K562 (cell line): ENCODE data around the gene LZTS3. TPM values are rescaled to one million over a fixed set of nuclear protein-coding genes. Genes with fewer than 3 reads are reported as not detected.

ENCODE experiments used
- BCL6 ChIP-seq: fragments of 250-450 bp; sonication (Bioruptor Pico); IDR thresholded peaks from 2 replicates; pipeline ENCODE4 v1.4.0; 2020
- ELK1 ChIP-seq: sonication (generic); formaldehyde crosslinking; IDR thresholded peaks from 2 replicates; pipeline ENCODE4 v1.8.1; 2022; ENCODE audit warnings: missing genetic modification reagents
- EP400 ChIP-seq: fragments of 450-650 bp; IDR thresholded peaks from 2 replicates; pipeline ENCODE4 v1.6.1; 2017; ENCODE audit warnings: antibody characterized with exemption, mild to moderate bottlenecking, moderate library complexity
- GATA2 ChIP-seq: sonication (generic); formaldehyde crosslinking; IDR thresholded peaks from 2 replicates; pipeline ENCODE4 v1.4.0; 2020; ENCODE audit warnings: mild to moderate bottlenecking, missing genetic modification reagents
- HMBOX1 ChIP-seq: sonication (generic); IDR thresholded peaks from 2 replicates; pipeline ENCODE4 v1.6.1; 2016
- HOXB6 ChIP-seq: fragments of 250-450 bp; sonication (Bioruptor Pico); IDR thresholded peaks from 2 replicates; pipeline ENCODE4 v1.5.1; 2022; ENCODE audit warnings: mild to moderate bottlenecking, borderline replicate concordance
- JUNB ChIP-seq: fragments of 450-650 bp; formaldehyde crosslinking; conservative IDR thresholded peaks from 2 replicates; pipeline ENCODE4 v1.4.0; 2020; ENCODE audit warnings: mild to moderate bottlenecking
- POLR2A ChIP-seq: fragments of 450-650 bp; conservative IDR thresholded peaks from 2 replicates; pipeline ENCODE4 v1.6.1; 2016
- RBM22 ChIP-seq: fragments of 200-400 bp; formaldehyde crosslinking; IDR thresholded peaks from 2 replicates; pipeline ENCODE4 v1.6.1; 2018; ENCODE audit warnings: low read length, low read depth; ENCODE audit not compliant: poor library complexity, severe bottlenecking
- RUNX1 ChIP-seq: sonication (generic); IDR thresholded peaks from 2 replicates; pipeline ENCODE4 v1.6.1; 2016; ENCODE audit warnings: antibody characterized with exemption, low read depth
- SIRT6 ChIP-seq: IDR thresholded peaks from one replicate; pipeline ENCODE4 v1.6.1; 2012; ENCODE audit warnings: low read depth, mild to moderate bottlenecking, control low read depth, inconsistent platforms, low read length, moderate library complexity
- SNIP1 ChIP-seq: fragments of 450-650 bp; IDR thresholded peaks from 2 replicates; pipeline ENCODE4 v1.7.1; 2017; ENCODE audit warnings: low read depth, mild to moderate bottlenecking
- SNRNP70 ChIP-seq: fragments of 200-400 bp; formaldehyde crosslinking; optimal IDR thresholded peaks from 2 replicates; pipeline ENCODE3; 2017; ENCODE audit warnings: low read depth, low read length
- SPI1 ChIP-seq: IDR thresholded peaks from 2 replicates; pipeline ENCODE4 v1.6.1; 2011; ENCODE audit warnings: low read depth, low read length, control low read depth, borderline replicate concordance
- TCF3 ChIP-seq: sonication (generic); formaldehyde crosslinking; IDR thresholded peaks from 2 replicates; pipeline ENCODE4 v1.4.0; 2020; ENCODE audit warnings: mild to moderate bottlenecking, missing genetic modification reagents
- ZBTB12 ChIP-seq: fragments of 250-450 bp; sonication (Bioruptor Pico); IDR thresholded peaks from 2 replicates; pipeline ENCODE4 v1.4.0; 2020
- ZNF695 ChIP-seq: fragments of 450-650 bp; formaldehyde crosslinking; IDR thresholded peaks from 2 replicates; pipeline ENCODE4 v1.4.0; 2020; ENCODE audit warnings: mild to moderate bottlenecking, moderate library complexity
- polyA plus RNA-seq, 8 experiments: library from polyadenylated mRNA; depleted of rRNA in 4 of 8; stranded (reverse) in 5 of 8; unstranded in 3 of 8; fragments of >200 nt; fragmentation: Nextera tagmentation in 2 of 8; fragmentation: Illumina TruSeq in 1 of 8; extraction: Ambion mirVana in 2 of 8; extraction: Trizol in 1 of 8; gene quantifications; 2 replicates each; pipeline versions ENCODE4 v1.2.1 to v1.2.3, GENCODE V29; 2011 to 2014; ENCODE audit warnings: inconsistent platforms in 1 of 8, missing spikeins in 1 of 8
- total RNA-seq, 7 experiments: library from RNA; depleted of rRNA in 6 of 7; stranded (reverse); fragments of >200 nt in 6 of 7; fragmentation: Illumina TruSeq in 2 of 7; extraction: Trizol in 2 of 7; gene quantifications; 2 replicates each; pipeline versions ENCODE4 v1.2.1 to v1.2.3, GENCODE V29; 2011 to 2021; ENCODE audit warnings: low replicate concordance in 1 of 7
- TF ChIP-seq, protein P1 (sequence below), 2 experiments: fragments of 450-650 bp; IDR thresholded peaks; 2 replicates each; pipeline ENCODE4 v1.6.1; 2016; ENCODE audit warnings: mild to moderate bottlenecking in 2 of 2, borderline replicate concordance in 1 of 2, low read depth in 1 of 2, moderate library complexity in 1 of 2

The LZTS3 gene
- total and polyA plus RNA-seq, 9 of the 15 experiments (the other 6 are each of a cell fraction or from before 2014, with no cell fraction given): 0.07 to 2.9 (median 2.0) TPM

- peak; percentile 54 for TF ChIP-seq POLR2A
- no peak for TF ChIP-seq SNIP1
- no peak for TF ChIP-seq ZBTB12 (CRISPR knock-in tag)
- TF ChIP-seq SPI1: no peak
- TF ChIP-seq EP400: no peak; the same call in 1 of the 2 replicates
- no peak for TF ChIP-seq ELK1 (CRISPR knock-in tag)
- no peak for TF ChIP-seq HMBOX1
- TF ChIP-seq, protein P1, sequence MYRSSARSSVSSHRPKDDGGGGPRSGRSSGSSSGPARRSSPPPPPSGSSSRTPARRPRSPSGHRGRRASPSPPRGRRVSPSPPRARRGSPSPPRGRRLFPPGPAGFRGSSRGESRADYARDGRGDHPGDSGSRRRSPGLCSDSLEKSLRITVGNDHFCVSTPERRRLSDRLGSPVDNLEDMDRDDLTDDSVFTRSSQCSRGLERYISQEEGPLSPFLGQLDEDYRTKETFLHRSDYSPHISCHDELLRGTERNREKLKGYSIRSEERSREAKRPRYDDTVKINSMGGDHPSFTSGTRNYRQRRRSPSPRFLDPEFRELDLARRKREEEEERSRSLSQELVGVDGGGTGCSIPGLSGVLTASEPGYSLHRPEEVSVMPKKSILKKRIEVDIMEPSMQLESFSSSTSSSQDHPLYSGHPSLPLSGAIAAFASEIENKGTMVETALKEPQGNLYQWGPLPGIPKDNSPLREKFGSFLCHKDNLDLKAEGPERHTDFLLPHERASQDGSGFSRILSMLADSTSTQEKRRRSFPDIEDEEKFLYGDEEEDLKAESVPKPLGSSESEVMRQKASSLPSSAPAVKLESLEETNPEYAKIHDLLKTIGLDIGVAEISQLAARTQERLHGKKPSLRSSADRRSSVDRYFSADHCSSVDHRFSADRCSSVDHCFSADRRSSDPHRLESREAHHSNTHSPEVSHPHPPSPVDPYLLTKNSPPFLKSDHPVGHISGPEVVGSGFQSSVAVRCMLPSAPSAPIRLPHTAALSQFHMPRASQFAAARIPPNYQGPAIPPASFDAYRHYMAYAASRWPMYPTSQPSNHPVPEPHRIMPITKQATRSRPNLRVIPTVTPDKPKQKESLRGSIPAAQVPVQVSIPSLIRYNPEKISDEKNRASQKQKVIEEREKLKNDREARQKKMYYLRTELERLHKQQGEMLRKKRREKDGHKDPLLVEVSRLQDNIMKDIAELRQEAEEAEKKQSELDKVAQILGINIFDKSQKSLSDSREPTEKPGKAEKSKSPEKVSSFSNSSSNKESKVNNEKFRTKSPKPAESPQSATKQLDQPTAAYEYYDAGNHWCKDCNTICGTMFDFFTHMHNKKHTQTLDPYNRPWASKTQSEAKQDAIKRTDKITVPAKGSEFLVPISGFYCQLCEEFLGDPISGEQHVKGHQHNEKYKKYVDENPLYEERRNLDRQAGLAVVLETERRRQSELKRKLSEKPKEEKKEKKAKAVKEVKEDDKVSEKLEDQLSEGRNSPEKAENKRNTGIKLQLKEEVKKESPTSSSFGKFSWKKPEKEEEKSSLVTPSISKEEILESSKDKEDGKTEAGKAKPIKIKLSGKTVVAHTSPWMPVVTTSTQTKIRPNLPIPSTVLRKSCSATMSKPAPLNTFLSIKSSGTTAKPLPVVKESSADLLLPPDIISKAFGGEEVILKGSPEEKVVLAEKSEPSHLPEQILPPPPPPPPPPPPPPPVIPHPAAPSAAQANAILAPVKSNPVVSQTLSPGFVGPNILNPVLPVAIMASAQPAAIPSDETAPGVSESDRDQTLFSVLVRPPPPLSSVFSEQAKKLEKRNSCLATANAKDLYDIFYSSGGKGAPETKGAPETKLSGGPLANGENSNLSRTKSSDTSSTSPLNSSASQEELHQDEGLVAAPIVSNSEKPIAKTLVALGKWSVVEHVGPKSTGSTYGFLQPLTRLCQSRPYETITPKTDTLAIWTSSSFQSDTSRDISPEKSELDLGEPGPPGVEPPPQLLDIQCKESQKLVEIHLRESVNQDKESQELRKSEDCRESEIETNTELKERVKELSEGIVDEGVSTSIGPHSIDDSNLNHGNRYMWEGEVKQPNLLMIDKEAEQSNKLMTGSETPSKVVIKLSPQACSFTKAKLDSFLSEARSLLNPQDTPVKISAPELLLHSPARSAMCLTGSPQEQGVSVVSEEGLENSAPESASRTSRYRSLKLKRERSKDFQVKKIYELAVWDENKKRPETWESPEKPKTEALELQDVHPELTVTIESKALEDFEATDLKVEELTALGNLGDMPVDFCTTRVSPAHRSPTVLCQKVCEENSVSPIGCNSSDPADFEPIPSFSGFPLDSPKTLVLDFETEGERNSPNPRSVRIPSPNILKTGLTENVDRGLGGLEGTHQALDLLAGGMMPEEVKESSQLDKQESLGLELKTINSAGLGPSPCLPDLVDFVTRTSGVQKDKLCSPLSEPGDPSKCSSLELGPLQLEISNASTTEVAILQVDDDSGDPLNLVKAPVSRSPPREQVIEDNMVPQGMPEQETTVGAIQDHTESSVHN (IDR thresholded peaks at IDR 0.05; ENCODE audit: borderline replicate concordance in 1 of 2, low read depth in 1 of 2): no peak
- no peak for TF ChIP-seq SNRNP70
- TF ChIP-seq GATA2 (CRISPR knock-in tag): no peak
- TF ChIP-seq HOXB6 (CRISPR knock-in tag): no peak
- no peak for TF ChIP-seq RUNX1
- no peak for TF ChIP-seq SIRT6
- no peak for TF ChIP-seq JUNB (CRISPR knock-in tag)
- no peak for TF ChIP-seq TCF3 (CRISPR knock-in tag)
- TF ChIP-seq BCL6 (CRISPR knock-in tag): no peak
- no peak for TF ChIP-seq ZNF695 (CRISPR knock-in tag)
- TF ChIP-seq RBM22: no peak
Observed at GRCh38 chr20:3173610-3174441, 477 bp upstream of the LZTS3 start (continued).
